Coronary artery (tissue), 2 donors: ENCODE measurements around the gene EPHA8.

Source experiments
- DNase-seq: peaks from one replicate; pipeline ENCODE4 v3.0.0-alpha.2; 2017; ENCODE audit warnings: low spot score
- H3K27ac ChIP-seq, 2 donors: fragments of 200-600 bp; sonication (generic); one replicate each; pipeline ENCODE4 v1.5.1; 2016 to 2019
- H3K4me3 ChIP-seq: fragments of 200-600 bp; sonication (generic); 2 replicates; pipeline ENCODE4 v1.5.1; 2016; ENCODE audit warnings: mild to moderate bottlenecking, moderate library complexity
- CTCF ChIP-seq: fragments of 200-600 bp; sonication (generic); IDR thresholded peaks from one replicate; pipeline ENCODE4 v1.5.1; 2019; ENCODE audit warnings: antibody characterized with exemption

EPHA8 gene

GRCh38 chr1:22625262-22625925 is 62.1 kb downstream of the EPHA8 start:
- DNase-seq = no peak
- no peak for TF ChIP-seq CTCF
- no peak overlapping the region for H3K4me3 ChIP-seq
- H3K27ac ChIP-seq = no peak overlapping the region

GRCh38 chr1:22626237-22627157 is 63.2 kb downstream of the EPHA8 start:
- Histone ChIP-seq H3K4me3 (no peak overlapping the region), H3K27ac (no peak overlapping the region)
- no peak for DNase-seq
- no peak for TF ChIP-seq CTCF

GRCh38 chr1:22627331-22627730 is 64.0 kb downstream of the EPHA8 start:
- no peak for DNase-seq
- H3K27ac ChIP-seq = no peak overlapping the region
- TF ChIP-seq CTCF = no peak
- no peak overlapping the region for H3K4me3 ChIP-seq

GRCh38 chr1:22628698-22629444 is 65.6 kb downstream of the EPHA8 start:
- no peak for DNase-seq
- no peak overlapping the region for H3K4me3 ChIP-seq
- H3K27ac ChIP-seq = no peak overlapping the region
- no peak for TF ChIP-seq CTCF

- no peak for TF ChIP-seq CTCF
- Histone ChIP-seq H3K27ac (no peak overlapping the region), H3K4me3 (no peak overlapping the region)
- DNase-seq = no peak
Measured at GRCh38 chr1:22629886-22630285, 66.6 kb downstream of the EPHA8 start.

GRCh38 chr1:22633697-22634463 is 70.6 kb downstream of the EPHA8 start:
- H3K4me3 ChIP-seq = no peak overlapping the region
- H3K27ac ChIP-seq = no peak overlapping the region
- DNase-seq = no peak
- TF ChIP-seq CTCF = no peak
